ENCODE results near the gene NPR2. TPM values are rescaled to one million over a fixed set of nuclear protein-coding genes. Genes with fewer than 3 reads are reported as not detected.

The NPR2 gene
- total RNA-seq, 1 experiment from 2014 or later, result 12.5 TPM

DNA sequence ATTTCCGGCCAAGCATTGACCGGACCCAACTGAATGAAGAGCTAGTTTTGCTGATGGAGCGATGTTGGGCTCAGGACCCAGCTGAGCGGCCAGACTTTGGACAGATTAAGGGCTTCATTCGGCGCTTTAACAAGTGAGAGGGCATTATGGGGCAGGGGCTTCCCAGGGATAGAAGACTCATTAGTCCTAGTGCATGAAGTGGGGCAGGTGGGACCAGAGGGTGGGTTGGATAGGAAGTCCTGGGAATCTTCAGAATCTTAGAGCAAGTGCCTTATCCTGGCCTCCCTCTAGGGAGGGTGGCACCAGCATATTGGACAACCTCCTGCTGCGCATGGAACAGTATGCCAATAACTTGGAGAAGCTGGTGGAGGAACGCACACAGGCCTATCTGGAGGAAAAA is 14.7 kb downstream of the NPR2 start:
- Mint-ChIP-seq H3K27ac (no peak overlapping the region; a peak in 1 of 7 replicates), H3K4me1 (no peaks in the 10 kb centered on the region), H3K9me3 (no peaks in the 10 kb centered on the region), H3K4me3 (no peak overlapping the region; a peak in 1 of 5 replicates), H3K27me3 (ENCODE audit: low read depth) (no peaks in the 10 kb centered on the region; the same call in 1 of the 2 replicates), H3K36me3 (ENCODE audit: insufficient read depth in 1 of 3, low read depth in 3 of 3) (peaks cover 7 to 35% (median 15%) of the 10 kb centered on the region in 3 experiments; a peak in 6 of 7 replicates)
- Histone ChIP-seq H3K4me2 (ENCODE audit: insufficient read depth, insufficient read length, low read length) (no peak overlapping the region), H4K91ac (ENCODE audit: insufficient read length, low read depth, low read length) (no peak overlapping the region), H3K9me3 (ENCODE audit: control insufficient read depth, low read depth, low read length) (no peaks in the 10 kb centered on the region), H3K23me2 (ENCODE audit: insufficient read length, low read depth, low read length, poor library complexity, severe bottlenecking) (no peaks in the 10 kb centered on the region), H4K8ac (replicated peaks; ENCODE audit: insufficient read length, low read depth, low read length) (no peak overlapping the region), H3K14ac (ENCODE audit: insufficient read depth, low read length) (no peak overlapping the region), H3K79me2 (ENCODE audit: insufficient read depth, low read length) (no peaks in the 10 kb centered on the region), H3K56ac (ENCODE audit: insufficient read length, low read depth, low read length) (no peak overlapping the region), H2AFZ (ENCODE audit: low read length) (no peak overlapping the region), H3K23ac (ENCODE audit: insufficient read length, low read depth, low read length) (no peak overlapping the region), H2BK20ac (ENCODE audit: low read depth, low read length, poor library complexity, severe bottlenecking) (no peak overlapping the region), H2BK15ac (ENCODE audit: low read depth, low read length) (no peak overlapping the region), H2AK5ac (ENCODE audit: insufficient read length, low read length) (no peak overlapping the region), H2BK12ac (ENCODE audit: insufficient read length, low read depth, low read length) (no peak overlapping the region), H2BK5ac (ENCODE audit: insufficient read length, low read length) (no peak overlapping the region), H3T11ph (ENCODE audit: low read length) (no peak overlapping the region), H4K20me1 (ENCODE audit: control insufficient read depth, insufficient read depth, insufficient read length) (no peaks in the 10 kb centered on the region), H3K18ac (ENCODE audit: insufficient read length, low read depth, low read length) (no peak overlapping the region), H2BK120ac (ENCODE audit: low read depth, low read length, poor library complexity, severe bottlenecking) (no peak overlapping the region), H3K4ac (ENCODE audit: low read depth, low read length) (no peak overlapping the region), H3K79me1 (ENCODE audit: insufficient read depth, low read depth, low read length, poor library complexity, severe bottlenecking) (no peaks in the 10 kb centered on the region), H3K9ac (ENCODE audit: extremely low read depth, insufficient read length, low read length) (no peak overlapping the region), H3K4me1 (ENCODE audit: insufficient read depth, low read length) (no peaks in the 10 kb centered on the region), H3K27ac (ENCODE audit: insufficient read length, low read depth, low read length) (no peak overlapping the region), H4K5ac (ENCODE audit: insufficient read length, low read depth, low read length) (no peak overlapping the region), H3K27me3 (ENCODE audit: insufficient read depth, low read length) (no peaks in the 10 kb centered on the region)
- TF ChIP-seq, protein P1, sequence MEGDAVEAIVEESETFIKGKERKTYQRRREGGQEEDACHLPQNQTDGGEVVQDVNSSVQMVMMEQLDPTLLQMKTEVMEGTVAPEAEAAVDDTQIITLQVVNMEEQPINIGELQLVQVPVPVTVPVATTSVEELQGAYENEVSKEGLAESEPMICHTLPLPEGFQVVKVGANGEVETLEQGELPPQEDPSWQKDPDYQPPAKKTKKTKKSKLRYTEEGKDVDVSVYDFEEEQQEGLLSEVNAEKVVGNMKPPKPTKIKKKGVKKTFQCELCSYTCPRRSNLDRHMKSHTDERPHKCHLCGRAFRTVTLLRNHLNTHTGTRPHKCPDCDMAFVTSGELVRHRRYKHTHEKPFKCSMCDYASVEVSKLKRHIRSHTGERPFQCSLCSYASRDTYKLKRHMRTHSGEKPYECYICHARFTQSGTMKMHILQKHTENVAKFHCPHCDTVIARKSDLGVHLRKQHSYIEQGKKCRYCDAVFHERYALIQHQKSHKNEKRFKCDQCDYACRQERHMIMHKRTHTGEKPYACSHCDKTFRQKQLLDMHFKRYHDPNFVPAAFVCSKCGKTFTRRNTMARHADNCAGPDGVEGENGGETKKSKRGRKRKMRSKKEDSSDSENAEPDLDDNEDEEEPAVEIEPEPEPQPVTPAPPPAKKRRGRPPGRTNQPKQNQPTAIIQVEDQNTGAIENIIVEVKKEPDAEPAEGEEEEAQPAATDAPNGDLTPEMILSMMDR (conservative IDR thresholded peaks at IDR 0.05), result no peak
- DNase-seq, result no peak
- no CpG with 5 or more reads among the region's 8 CpGs for WGBS (ENCODE audit: extremely low coverage, insufficient read length, low lambda C conversion rate)
